ENCODE data around the gene WRAP53. TPM values are rescaled to one million over a fixed set of nuclear protein-coding genes. Genes with fewer than 3 reads are reported as not detected.
"Not testable (repeated sequence)": the region's sequence is repeated elsewhere in the genome, so short reads cannot be mapped to it uniquely, and the experiment has no call there.

Gene WRAP53
- total RNA-seq = 1 to 10 TPM; 5.1 to 9.9 (median 5.8) TPM
- long read RNA-seq, donor 1, full-length matches to known transcripts = 10 of 13 reads
- long read RNA-seq, donor 1, partial matches to known transcripts = 0 of 13 reads
- long read RNA-seq, donor 1, other reads (novel, unspliced or antisense) = 3 of 13 reads
- long read RNA-seq, donor 2, full-length matches to known transcripts = 9 of 10 reads
- long read RNA-seq, donor 2, partial matches to known transcripts = 1 of 10 reads
- long read RNA-seq, donor 2, other reads (novel, unspliced or antisense) = 0 of 10 reads

GRCh38 chr17:7687908-7688807 is at the start of gene WRAP53:
Gene WRAP53 (plus strand): TSS chr17:7688477. CDS start chr17:7688649, 172 bp downstream.
- H3K4me3 ChIP-seq = peak within 1 kb of the TSS; percentile 72
- H3K36me3 ChIP-seq (ENCODE audit: low read depth) = no peaks in the 10 kb centered on the region
- TF ChIP-seq CTCF (IDR thresholded peaks at IDR 0.05) = peak; percentile 99
- peak; percentile 96 to 99 (median 98) for DNase-seq
- ATAC-seq = peak; percentile 88
- intact Hi-C loops (cut with DNase I, micrococcal nuclease) = loop anchor here in 1 of 2 donors (10.0 kb wide), 1 partner anchor 53 kb away; the partner anchor contains the start of gene SHBG
- H3K9me3 ChIP-seq = no peaks in the 10 kb centered on the region
- peaks cover 23% of the 10 kb centered on the region for H3K4me1 ChIP-seq (ENCODE audit: low read depth)

GRCh38 chr17:7640783-7641182 is 47.5 kb upstream of the WRAP53 start:
- TF ChIP-seq CTCF (IDR thresholded peaks at IDR 0.05) = no peak

GRCh38 chr17:7641635-7642034 is 46.6 kb upstream of the WRAP53 start:
- ATAC-seq; H3K4me3 ChIP-seq; H3K9me3 ChIP-seq; intact Hi-C loops (cut with DNase I, micrococcal nuclease); DNase-seq; H3K36me3 ChIP-seq (ENCODE audit: low read depth); H3K4me1 ChIP-seq (ENCODE audit: low read depth): not testable (repeated sequence)

More at GRCh38 chr17:7640783-7641182, 47.5 kb upstream of the WRAP53 start:
- no peaks in the 10 kb centered on the region for H3K4me1 ChIP-seq (ENCODE audit: low read depth)
- no peaks in the 10 kb centered on the region for H3K36me3 ChIP-seq (ENCODE audit: low read depth)
- intact Hi-C loops (cut with DNase I, micrococcal nuclease) = no loop called here
- DNase-seq (no peak), ATAC-seq (no peak)
- H3K9me3 ChIP-seq = no peaks in the 10 kb centered on the region
- no peak overlapping the region for H3K4me3 ChIP-seq

DNA sequence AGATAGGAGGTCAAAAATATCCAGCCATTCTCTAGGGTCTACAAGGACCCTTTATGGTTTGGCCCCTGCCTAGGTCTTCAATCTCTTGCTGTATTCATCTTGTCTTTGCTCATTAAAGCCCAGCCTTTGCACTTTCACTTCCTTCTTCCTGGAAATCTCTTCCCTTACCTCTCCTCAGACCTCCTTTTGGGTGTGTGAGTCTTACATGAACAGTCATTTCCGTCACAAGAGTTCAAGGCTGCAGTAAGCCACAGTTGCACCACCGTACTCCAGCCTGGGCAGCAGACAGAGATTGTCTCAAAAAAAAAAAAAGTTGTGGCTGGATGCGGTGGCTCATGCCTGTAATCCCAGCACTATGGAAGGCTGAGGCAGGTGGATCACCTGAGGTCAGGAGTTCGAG is 43.5 kb upstream of the WRAP53 start:
- Histone ChIP-seq H3K9me3 (no peaks in the 10 kb centered on the region), H3K36me3 (ENCODE audit: low read depth) (no peaks in the 10 kb centered on the region), H3K4me1 (ENCODE audit: low read depth) (no peaks in the 10 kb centered on the region), H3K4me3 (no peak overlapping the region)
- ATAC-seq (peak; percentile 55), DNase-seq (no peak)
- TF ChIP-seq CTCF (IDR thresholded peaks at IDR 0.05) = no peak
- intact Hi-C loops (cut with DNase I, micrococcal nuclease) = no loop called here

DNA sequence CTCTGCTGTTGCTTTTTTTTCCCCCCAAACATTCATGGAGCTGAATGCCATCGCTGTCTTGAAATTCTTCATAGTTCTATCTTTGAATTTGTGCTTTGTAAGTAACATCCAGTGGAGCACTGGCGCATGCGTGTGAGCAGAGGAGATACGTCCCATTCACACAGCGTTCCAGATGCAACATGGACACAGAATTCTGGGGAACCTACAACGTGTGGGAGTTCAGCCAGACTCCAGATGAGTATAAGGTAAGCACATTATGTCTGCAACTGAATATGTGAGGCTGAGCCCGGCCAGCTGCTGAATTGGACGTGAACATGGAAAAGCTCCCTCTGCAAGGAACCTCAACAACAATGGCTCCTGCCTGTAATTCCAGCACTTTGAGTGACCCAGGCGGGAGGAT is 41.8 kb upstream of the WRAP53 start:
- Histone ChIP-seq H3K9me3 (no peaks in the 10 kb centered on the region), H3K4me1 (ENCODE audit: low read depth) (peaks cover 9% of the 10 kb centered on the region), H3K4me3 (no peak overlapping the region), H3K36me3 (ENCODE audit: low read depth) (no peaks in the 10 kb centered on the region)
- TF ChIP-seq CTCF (IDR thresholded peaks at IDR 0.05) = no peak
- no peak for DNase-seq
- no peak for ATAC-seq
- intact Hi-C loops (cut with DNase I, micrococcal nuclease) = no loop called here

DNA sequence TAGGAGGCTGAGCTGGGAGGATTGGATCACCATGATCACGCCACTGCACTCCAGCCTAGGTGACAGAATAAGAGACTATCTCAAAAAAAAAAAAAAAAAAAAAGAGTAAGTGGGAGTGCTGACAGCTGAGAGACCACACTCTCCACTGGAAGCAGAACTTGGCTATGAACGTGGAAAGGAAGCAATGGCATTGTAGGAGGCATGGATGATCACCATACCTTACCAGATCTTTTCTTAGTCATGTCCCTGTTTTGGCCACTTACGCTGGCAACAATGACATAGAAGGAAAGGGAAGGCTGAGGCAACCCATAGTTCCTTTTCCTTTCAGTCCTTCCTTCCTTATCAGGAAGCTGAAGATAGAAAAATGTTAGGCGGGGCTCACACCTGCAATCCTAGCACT is 41.3 kb upstream of the WRAP53 start:
- intact Hi-C loops (cut with DNase I, micrococcal nuclease) = no loop called here
- peaks cover 11% of the 10 kb centered on the region for H3K4me1 ChIP-seq (ENCODE audit: low read depth)
- no peaks in the 10 kb centered on the region for H3K36me3 ChIP-seq (ENCODE audit: low read depth)
- no peaks in the 10 kb centered on the region for H3K9me3 ChIP-seq
- ATAC-seq = no peak
- DNase-seq = no peak
- no peak for TF ChIP-seq CTCF (IDR thresholded peaks at IDR 0.05)
- no peak overlapping the region for H3K4me3 ChIP-seq

Measured in mucosa of descending colon (tissue), 3 donors.